ENCODE data around the gene HS6ST3.

HS6ST3 gene

GRCh38 chr13:96533408-96533807 lies 443.5 kb downstream of the HS6ST3 start:
- no peak for DNase-seq (ENCODE audit: low read depth, low spot score)

- DNase-seq (ENCODE audit: low read depth, low spot score), result no peak
Measured at GRCh38 chr13:96539791-96540190, 449.9 kb downstream of the HS6ST3 start.

- no peak for DNase-seq (ENCODE audit: low read depth, low spot score)
Measured at GRCh38 chr13:96540670-96541069, 450.8 kb downstream of the HS6ST3 start.

- DNase-seq (ENCODE audit: low read depth, low spot score), result no peak
Measured at GRCh38 chr13:96542986-96543385, 453.1 kb downstream of the HS6ST3 start.

GRCh38 chr13:96544957-96545356 lies 455.1 kb downstream of the HS6ST3 start:
- DNase-seq (ENCODE audit: low read depth, low spot score), result no peak

- no peak for DNase-seq (ENCODE audit: low read depth, low spot score)
Measured at GRCh38 chr13:96546463-96546862, 456.6 kb downstream of the HS6ST3 start.

GRCh38 chr13:96551546-96551945 lies 461.6 kb downstream of the HS6ST3 start:
- no peak for DNase-seq (ENCODE audit: low read depth, low spot score)

GRCh38 chr13:96552559-96552958 lies 462.7 kb downstream of the HS6ST3 start:
- no peak for DNase-seq (ENCODE audit: low read depth, low spot score)

- DNase-seq (ENCODE audit: low read depth, low spot score), result no peak
Measured at GRCh38 chr13:96553796-96554195, 463.9 kb downstream of the HS6ST3 start.

- DNase-seq (ENCODE audit: low read depth, low spot score), result no peak
Measured at GRCh38 chr13:96573563-96573962, 483.7 kb downstream of the HS6ST3 start.

GRCh38 chr13:96575423-96576320 lies 485.8 kb downstream of the HS6ST3 start:
- no peak for DNase-seq (ENCODE audit: low read depth, low spot score)

GRCh38 chr13:96581741-96582140 lies 491.8 kb downstream of the HS6ST3 start:
- no peak for DNase-seq (ENCODE audit: low read depth, low spot score)

- DNase-seq (ENCODE audit: low read depth, low spot score), result no peak
Measured at GRCh38 chr13:96615252-96615651, 525.3 kb downstream of the HS6ST3 start.

GRCh38 chr13:96617528-96617927 lies 527.6 kb downstream of the HS6ST3 start:
- no peak for DNase-seq (ENCODE audit: low read depth, low spot score)

GRCh38 chr13:96621634-96622183 lies 531.8 kb downstream of the HS6ST3 start:
- DNase-seq (ENCODE audit: low read depth, low spot score), result no peak

GRCh38 chr13:96629331-96629730 lies 539.4 kb downstream of the HS6ST3 start:
- no peak for DNase-seq (ENCODE audit: low read depth, low spot score)

- DNase-seq (ENCODE audit: low read depth, low spot score), result no peak
Measured at GRCh38 chr13:96632536-96633320, 542.8 kb downstream of the HS6ST3 start.

- DNase-seq (ENCODE audit: low read depth, low spot score), result no peak
Measured at GRCh38 chr13:96636001-96636709, 546.2 kb downstream of the HS6ST3 start.

GRCh38 chr13:96637039-96637438 lies 547.1 kb downstream of the HS6ST3 start:
- DNase-seq (ENCODE audit: low read depth, low spot score), result no peak

- no peak for DNase-seq (ENCODE audit: low read depth, low spot score)
Measured at GRCh38 chr13:96646101-96646500, 556.2 kb downstream of the HS6ST3 start.

- DNase-seq (ENCODE audit: low read depth, low spot score), result no peak
Measured at GRCh38 chr13:96646515-96647211, 556.8 kb downstream of the HS6ST3 start.
